NCI-H187 (cell line): Measurements from ENCODE around the gene GATA6.

Experiments
- DNase-seq, 2 experiments: peaks; one replicate each; lab custom pipeline; 2025; lab: John Stamatoyannopoulos, UW

The GATA6 gene

GRCh38 chr18:22243513-22243912 lies 74.1 kb downstream of the GATA6 start:
- DNase-seq, result no peak

DNA sequence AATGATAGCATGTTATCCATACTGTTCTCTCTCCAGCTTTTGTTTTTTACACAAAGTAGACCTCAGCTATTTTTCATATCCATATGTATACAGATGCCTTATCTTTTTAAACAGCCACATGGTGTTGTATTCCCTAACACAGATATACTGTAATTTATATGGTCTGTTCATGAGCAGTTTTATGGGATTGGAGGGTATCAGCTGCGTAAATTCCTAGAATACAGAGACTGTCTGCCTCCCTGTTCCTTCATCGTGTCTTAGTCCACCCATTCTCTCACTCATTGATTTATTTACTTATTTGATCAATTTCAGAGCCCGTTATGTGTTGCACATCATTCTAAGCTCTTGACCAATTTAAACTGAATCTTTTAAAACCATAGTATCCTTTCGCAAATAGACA lies 80.6 kb downstream of the GATA6 start:
- DNase-seq, result no peak

- DNase-seq, result no peak
Observed at GRCh38 chr18:22250591-22250996, 81.2 kb downstream of the GATA6 start.
